Fibroblast of mammary gland (primary cell): ENCODE measurements around the gene SUMF1.

ENCODE experiments used
- DNase-seq: peaks from one replicate; pipeline ENCODE4 v3.0.0-alpha.2; 2010; ENCODE audit warnings: low read depth
- H3K4me3 ChIP-seq: 2 replicates; pipeline ENCODE4 v1.5.1; 2011; ENCODE audit warnings: low read depth, mild to moderate bottlenecking, low read length, moderate library complexity; ENCODE audit not compliant: control insufficient read depth
- TF ChIP-seq, protein P1 (sequence below): conservative IDR thresholded peaks from 2 replicates; pipeline ENCODE4 v1.5.1; 2011; ENCODE audit warnings: low read depth, low read length, inconsistent platforms; ENCODE audit not compliant: control insufficient read depth, insufficient read depth

The SUMF1 gene

DNA sequence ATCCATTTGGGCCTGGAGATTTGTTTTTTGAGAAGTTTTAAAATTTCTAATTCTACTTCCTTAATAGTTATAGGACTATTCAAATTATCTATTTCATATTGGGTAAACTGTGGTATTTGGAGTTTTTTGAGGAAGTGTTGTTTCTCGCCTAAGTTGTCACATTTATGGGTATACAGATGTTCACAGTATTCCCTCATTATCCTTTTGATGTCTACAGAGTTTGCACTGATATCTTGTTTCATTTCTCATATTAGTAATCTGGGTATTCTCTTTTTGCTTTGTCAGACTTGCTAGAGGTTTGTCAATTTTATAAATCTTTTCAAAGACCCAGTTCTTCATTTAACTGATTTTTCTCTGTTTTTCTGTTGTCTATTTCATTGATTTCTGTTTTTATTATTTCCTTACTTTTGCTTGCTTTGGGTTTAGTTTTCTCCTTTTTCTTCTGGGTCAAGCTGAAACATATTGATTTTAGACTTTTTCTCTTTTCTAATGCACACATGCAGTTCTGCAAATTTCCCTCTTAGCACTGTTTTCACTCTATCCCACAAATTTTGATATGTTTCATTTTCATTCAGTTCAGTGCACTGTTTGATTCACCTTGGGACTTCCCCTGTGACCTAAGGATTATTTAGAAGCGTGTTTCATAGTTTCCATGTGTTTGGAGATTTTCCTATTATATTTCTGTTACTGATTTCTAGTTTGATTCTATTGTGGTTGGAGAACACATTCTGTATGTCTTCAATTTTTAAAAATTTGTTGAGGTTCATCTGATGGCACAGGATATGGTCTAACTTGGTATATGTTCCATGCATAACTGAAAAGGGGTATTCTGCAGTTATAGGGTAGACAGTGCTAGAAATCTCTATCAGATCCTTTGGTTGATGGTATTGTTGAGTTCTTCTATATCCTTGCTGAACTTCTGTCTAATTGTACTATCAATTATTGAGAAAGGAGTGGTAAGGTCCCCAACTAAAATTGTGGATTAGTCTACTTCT is 79.6 kb downstream of the SUMF1 start:
- DNase-seq = no peak
- TF ChIP-seq, protein P1, sequence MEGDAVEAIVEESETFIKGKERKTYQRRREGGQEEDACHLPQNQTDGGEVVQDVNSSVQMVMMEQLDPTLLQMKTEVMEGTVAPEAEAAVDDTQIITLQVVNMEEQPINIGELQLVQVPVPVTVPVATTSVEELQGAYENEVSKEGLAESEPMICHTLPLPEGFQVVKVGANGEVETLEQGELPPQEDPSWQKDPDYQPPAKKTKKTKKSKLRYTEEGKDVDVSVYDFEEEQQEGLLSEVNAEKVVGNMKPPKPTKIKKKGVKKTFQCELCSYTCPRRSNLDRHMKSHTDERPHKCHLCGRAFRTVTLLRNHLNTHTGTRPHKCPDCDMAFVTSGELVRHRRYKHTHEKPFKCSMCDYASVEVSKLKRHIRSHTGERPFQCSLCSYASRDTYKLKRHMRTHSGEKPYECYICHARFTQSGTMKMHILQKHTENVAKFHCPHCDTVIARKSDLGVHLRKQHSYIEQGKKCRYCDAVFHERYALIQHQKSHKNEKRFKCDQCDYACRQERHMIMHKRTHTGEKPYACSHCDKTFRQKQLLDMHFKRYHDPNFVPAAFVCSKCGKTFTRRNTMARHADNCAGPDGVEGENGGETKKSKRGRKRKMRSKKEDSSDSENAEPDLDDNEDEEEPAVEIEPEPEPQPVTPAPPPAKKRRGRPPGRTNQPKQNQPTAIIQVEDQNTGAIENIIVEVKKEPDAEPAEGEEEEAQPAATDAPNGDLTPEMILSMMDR = no peak
- no peak overlapping the region for H3K4me3 ChIP-seq

DNA sequence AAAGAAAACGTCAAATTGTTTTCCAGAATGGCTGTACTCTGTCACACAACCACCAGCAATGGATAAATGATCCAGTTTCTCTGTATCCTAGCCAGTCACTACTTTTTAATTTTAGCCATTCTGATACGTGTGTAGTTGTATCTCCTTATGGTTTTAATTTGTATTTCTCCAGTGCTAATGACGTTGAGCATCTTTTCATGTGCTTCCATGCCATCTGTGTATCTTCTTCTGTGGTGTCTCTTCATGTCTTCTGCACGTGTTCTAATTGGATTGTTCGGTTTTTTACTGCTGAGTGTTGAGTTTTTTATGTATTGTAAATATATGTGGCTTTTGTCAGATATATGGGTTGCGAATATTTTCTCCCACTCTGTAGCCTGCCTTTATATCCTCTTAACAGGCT is 81.9 kb downstream of the SUMF1 start:
- TF ChIP-seq, protein P1 = no peak
- no peak for DNase-seq
- H3K4me3 ChIP-seq = no peak overlapping the region

DNA sequence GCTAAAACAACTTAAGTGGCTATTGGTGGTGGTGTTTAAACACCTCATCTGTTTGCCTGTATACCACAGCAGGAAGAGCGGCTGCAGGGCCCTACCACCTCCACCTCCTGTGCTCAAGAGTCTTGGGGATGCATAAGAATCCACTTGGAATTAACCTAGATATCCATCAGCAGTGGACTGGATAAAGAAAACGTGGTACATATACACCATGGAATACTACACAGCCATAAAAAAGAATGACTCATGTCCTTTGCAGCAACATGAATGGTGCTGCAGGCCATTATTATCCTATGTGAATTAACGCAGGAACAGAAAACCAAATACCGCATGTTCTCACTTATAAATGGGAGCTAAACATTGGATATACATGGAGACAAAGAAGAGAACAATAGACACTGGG is 87.1 kb downstream of the SUMF1 start:
- no peak for DNase-seq
- H3K4me3 ChIP-seq = no peak overlapping the region
- TF ChIP-seq, protein P1 = no peak

DNA sequence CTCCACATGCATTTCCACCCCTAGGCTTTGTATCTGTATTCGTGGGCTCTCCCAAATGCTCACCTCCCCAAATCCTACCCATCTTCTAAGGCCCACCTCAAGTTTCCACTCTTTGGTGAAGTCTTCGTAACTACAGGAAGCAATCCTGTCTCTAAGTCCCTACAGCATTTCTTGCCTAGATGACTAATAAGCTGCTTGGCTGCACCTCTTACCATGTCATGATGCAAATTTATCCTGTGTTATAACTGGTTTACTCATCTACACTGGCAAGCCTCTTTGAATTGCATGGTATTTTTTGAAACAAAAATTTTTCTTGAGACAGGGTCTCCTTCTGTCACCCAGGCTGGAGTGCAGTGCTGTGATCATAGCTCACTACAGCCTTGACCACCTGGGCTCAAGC is 90.6 kb downstream of the SUMF1 start:
- no peak overlapping the region for H3K4me3 ChIP-seq
- TF ChIP-seq, protein P1 = no peak
- peak; percentile 51 for DNase-seq

DNA sequence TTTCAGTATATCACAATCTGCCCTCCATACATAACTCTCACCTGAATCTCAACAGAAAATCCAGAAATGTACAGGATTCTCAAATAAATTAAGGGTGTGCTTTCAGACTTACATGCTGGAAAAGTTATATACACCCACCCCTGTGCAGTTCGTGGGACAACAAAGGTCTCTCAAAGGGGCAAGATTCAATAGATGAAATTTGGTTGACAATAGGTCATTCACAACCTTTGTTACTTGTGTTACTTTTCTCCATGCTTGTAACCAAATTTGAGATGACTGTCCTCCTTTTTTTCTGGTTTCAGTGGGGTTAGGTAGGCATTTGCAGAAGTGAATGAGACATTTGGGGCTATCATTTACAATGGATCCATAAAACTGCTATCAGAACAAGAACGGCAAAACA is 91.2 kb downstream of the SUMF1 start:
- DNase-seq = no peak
- TF ChIP-seq, protein P1 = no peak
- no peak overlapping the region for H3K4me3 ChIP-seq

DNA sequence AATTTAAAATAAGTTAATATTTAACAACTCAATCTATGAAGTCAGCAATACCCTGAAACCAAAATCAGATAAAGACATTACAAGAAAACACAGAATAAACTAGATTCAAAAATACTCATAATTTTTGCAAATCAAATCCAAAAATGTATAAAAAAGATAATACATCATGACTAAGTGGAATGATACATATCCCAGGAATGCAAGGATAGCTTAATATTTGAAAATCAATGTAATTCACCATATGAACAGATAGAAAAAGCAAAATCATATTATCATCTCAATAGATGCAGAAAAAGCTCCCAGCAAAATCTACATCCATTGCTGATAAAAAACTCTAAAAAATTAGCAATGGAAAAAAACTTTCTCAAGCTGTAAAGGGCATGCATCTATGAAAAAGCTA is 93.4 kb downstream of the SUMF1 start:
- no peak overlapping the region for H3K4me3 ChIP-seq
- TF ChIP-seq, protein P1 = no peak
- no peak for DNase-seq
